ENCODE data around the gene MANBA.

The MANBA gene

GRCh38 chr4:102779204-102779603, 18.4 kb upstream of the MANBA start:
- Histone ChIP-seq H2BK5ac (ENCODE audit: low read depth, low read length, poor library complexity) (no peak overlapping the region), H3K4me2 (ENCODE audit: low read length) (no peak overlapping the region), H3K36me3 (ENCODE audit: control insufficient read depth in 1 of 2, insufficient read depth in 2 of 2, low read length in 2 of 2) (no peaks in the 10 kb centered on the region), H3K4ac (ENCODE audit: low read depth, low read length) (no peak overlapping the region), H2BK12ac (ENCODE audit: low read length) (no peak overlapping the region), H2BK120ac (ENCODE audit: insufficient read depth, low read length, poor library complexity) (no peak overlapping the region), H4K8ac (ENCODE audit: low read depth, low read length) (no peak overlapping the region), H3K23ac (ENCODE audit: low read length) (no peak overlapping the region), H3K9ac (ENCODE audit: low read length) (no peak overlapping the region), H3K79me1 (ENCODE audit: low read length) (no peaks in the 10 kb centered on the region), H3K18ac (ENCODE audit: low read length) (no peak overlapping the region), H3K4me3 (ENCODE audit: low read depth, low read length) (no peak overlapping the region), H3K9me3 (ENCODE audit: insufficient read depth, low read depth, low read length) (no peaks in the 10 kb centered on the region), H2AFZ (ENCODE audit: insufficient read depth, low read length, poor library complexity) (no peak overlapping the region), H4K12ac (ENCODE audit: low read depth, low read length) (no peak overlapping the region), H3K4me1 (ENCODE audit: control insufficient read depth in 1 of 2, insufficient read depth in 2 of 2, low read length in 2 of 2) (no peaks in the 10 kb centered on the region), H3K14ac (ENCODE audit: low read length) (no peak overlapping the region), H3K79me2 (ENCODE audit: control insufficient read depth, insufficient read depth, low read length, poor library complexity) (no peaks in the 10 kb centered on the region), H3K27ac (ENCODE audit: low read depth, low read length) (no peak overlapping the region), H3K27me3 (ENCODE audit: insufficient read depth, low read length) (no peaks in the 10 kb centered on the region), H2AK5ac (ENCODE audit: low read length) (no peak overlapping the region), H4K91ac (ENCODE audit: low read depth, low read length) (no peak overlapping the region)
- no peak for DNase-seq
- no CpG with 5 or more reads among the region's 4 CpGs for WGBS (ENCODE audit: extremely low coverage, insufficient coverage, insufficient read length)

GRCh38 chr4:102778720-102779119, 18.0 kb upstream of the MANBA start:
- H3K4ac ChIP-seq (ENCODE audit: low read depth, low read length), result no peak overlapping the region
- H3K4me1 ChIP-seq (ENCODE audit: control insufficient read depth in 1 of 2, insufficient read depth in 2 of 2, low read length in 2 of 2), result no peaks in the 10 kb centered on the region
- no peaks in the 10 kb centered on the region for H3K79me1 ChIP-seq (ENCODE audit: low read length)
- no peaks in the 10 kb centered on the region for H3K9me3 ChIP-seq (ENCODE audit: insufficient read depth, low read depth, low read length)
- no peaks in the 10 kb centered on the region for H3K36me3 ChIP-seq (ENCODE audit: control insufficient read depth in 1 of 2, insufficient read depth in 2 of 2, low read length in 2 of 2)
- no peak overlapping the region for H2BK5ac ChIP-seq (ENCODE audit: low read depth, low read length, poor library complexity)
- H4K8ac ChIP-seq (ENCODE audit: low read depth, low read length), result no peak overlapping the region
- no peak for DNase-seq
- H3K18ac ChIP-seq (ENCODE audit: low read length), result no peak overlapping the region
- WGBS (ENCODE audit: extremely low coverage, insufficient coverage, insufficient read length), result no CpG with 5 or more reads among the region's 7 CpGs
- no peaks in the 10 kb centered on the region for H3K79me2 ChIP-seq (ENCODE audit: control insufficient read depth, insufficient read depth, low read length, poor library complexity)
- no peak overlapping the region for H3K14ac ChIP-seq (ENCODE audit: low read length)
- no peak overlapping the region for H3K9ac ChIP-seq (ENCODE audit: low read length)
- H2BK120ac ChIP-seq (ENCODE audit: insufficient read depth, low read length, poor library complexity), result no peak overlapping the region
- peak overlapping the region; percentile 16 for H4K91ac ChIP-seq (ENCODE audit: low read depth, low read length)
- H3K27ac ChIP-seq (ENCODE audit: low read depth, low read length), result no peak overlapping the region
- no peak overlapping the region for H2BK12ac ChIP-seq (ENCODE audit: low read length)
- no peak overlapping the region for H2AFZ ChIP-seq (ENCODE audit: insufficient read depth, low read length, poor library complexity)
- H2AK5ac ChIP-seq (ENCODE audit: low read length), result no peak overlapping the region
- no peak overlapping the region for H3K4me3 ChIP-seq (ENCODE audit: low read depth, low read length)
- H3K23ac ChIP-seq (ENCODE audit: low read length), result no peak overlapping the region
- no peak overlapping the region for H4K12ac ChIP-seq (ENCODE audit: low read depth, low read length)
- no peaks in the 10 kb centered on the region for H3K27me3 ChIP-seq (ENCODE audit: insufficient read depth, low read length)
- H3K4me2 ChIP-seq (ENCODE audit: low read length), result no peak overlapping the region

DNA sequence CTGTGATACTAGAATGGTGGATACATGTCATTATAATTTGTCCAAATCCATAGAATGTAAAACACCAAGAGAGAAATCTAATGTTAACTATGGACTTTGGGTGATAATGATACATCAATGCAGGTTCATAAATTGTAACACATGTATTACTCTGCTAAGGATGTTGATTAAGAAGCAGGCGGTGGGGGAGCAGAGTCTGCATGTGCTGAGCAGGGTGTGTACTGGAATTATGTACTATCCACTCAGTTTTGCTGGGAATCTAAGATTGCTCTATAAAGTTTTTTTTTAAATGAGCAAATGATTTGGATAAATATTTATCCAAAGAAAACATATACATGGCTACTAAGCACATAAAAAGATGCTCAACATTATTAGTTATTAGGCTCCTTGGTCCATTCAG, 15.0 kb upstream of the MANBA start:
- Histone ChIP-seq H3K79me2 (ENCODE audit: control insufficient read depth, insufficient read depth, low read length, poor library complexity) (no peaks in the 10 kb centered on the region), H2AK5ac (ENCODE audit: low read length) (no peak overlapping the region), H3K9me3 (ENCODE audit: insufficient read depth, low read depth, low read length) (no peaks in the 10 kb centered on the region), H3K14ac (ENCODE audit: low read length) (no peak overlapping the region), H2AFZ (ENCODE audit: insufficient read depth, low read length, poor library complexity) (no peak overlapping the region), H3K4me1 (ENCODE audit: control insufficient read depth in 1 of 2, insufficient read depth in 2 of 2, low read length in 2 of 2) (no peaks in the 10 kb centered on the region), H3K4me3 (ENCODE audit: low read depth, low read length) (no peak overlapping the region), H3K23ac (ENCODE audit: low read length) (no peak overlapping the region), H4K8ac (ENCODE audit: low read depth, low read length) (no peak overlapping the region), H2BK120ac (ENCODE audit: insufficient read depth, low read length, poor library complexity) (no peak overlapping the region), H3K9ac (ENCODE audit: low read length) (no peak overlapping the region), H3K36me3 (ENCODE audit: control insufficient read depth in 1 of 2, insufficient read depth in 2 of 2, low read length in 2 of 2) (no peaks in the 10 kb centered on the region), H3K4me2 (ENCODE audit: low read length) (no peak overlapping the region), H3K18ac (ENCODE audit: low read length) (no peak overlapping the region), H3K4ac (ENCODE audit: low read depth, low read length) (no peak overlapping the region), H3K79me1 (ENCODE audit: low read length) (no peaks in the 10 kb centered on the region), H2BK5ac (ENCODE audit: low read depth, low read length, poor library complexity) (no peak overlapping the region), H3K27ac (ENCODE audit: low read depth, low read length) (no peak overlapping the region), H4K91ac (ENCODE audit: low read depth, low read length) (no peak overlapping the region), H4K12ac (ENCODE audit: low read depth, low read length) (no peak overlapping the region), H3K27me3 (ENCODE audit: insufficient read depth, low read length) (no peaks in the 10 kb centered on the region), H2BK12ac (ENCODE audit: low read length) (no peak overlapping the region)
- WGBS (ENCODE audit: extremely low coverage, insufficient coverage, insufficient read length), result no CpG with 5 or more reads among the region's 1 CpG
- DNase-seq, result no peak

DNA sequence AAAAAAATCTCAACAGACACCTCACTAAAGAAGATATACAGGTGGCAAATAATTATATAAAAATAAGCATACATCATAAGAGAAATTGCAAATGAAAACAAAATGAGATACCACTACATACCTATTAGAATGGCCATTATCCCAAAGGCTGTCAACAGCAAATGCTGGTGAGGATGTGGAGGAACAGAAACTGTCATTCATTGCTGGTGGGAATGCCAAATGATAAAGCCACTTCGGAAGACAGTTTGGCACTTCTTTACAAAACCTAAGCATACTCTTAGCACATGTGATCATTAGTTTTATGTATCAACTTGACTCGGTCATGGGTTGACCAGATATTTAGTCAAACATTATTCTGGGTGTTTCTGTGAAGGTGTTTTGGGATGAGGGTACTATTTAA, 13.5 kb upstream of the MANBA start:
- H3K4ac ChIP-seq (ENCODE audit: low read depth, low read length), result no peak overlapping the region
- H3K4me2 ChIP-seq (ENCODE audit: low read length), result no peak overlapping the region
- no peak overlapping the region for H2BK12ac ChIP-seq (ENCODE audit: low read length)
- no peak overlapping the region for H3K23ac ChIP-seq (ENCODE audit: low read length)
- H4K12ac ChIP-seq (ENCODE audit: low read depth, low read length), result no peak overlapping the region
- H2BK5ac ChIP-seq (ENCODE audit: low read depth, low read length, poor library complexity), result no peak overlapping the region
- H3K27ac ChIP-seq (ENCODE audit: low read depth, low read length), result no peak overlapping the region
- H2AK5ac ChIP-seq (ENCODE audit: low read length), result no peak overlapping the region
- no peak overlapping the region for H3K14ac ChIP-seq (ENCODE audit: low read length)
- H3K27me3 ChIP-seq (ENCODE audit: insufficient read depth, low read length), result no peaks in the 10 kb centered on the region
- no peaks in the 10 kb centered on the region for H3K79me1 ChIP-seq (ENCODE audit: low read length)
- no peak overlapping the region for H4K91ac ChIP-seq (ENCODE audit: low read depth, low read length)
- no peaks in the 10 kb centered on the region for H3K9me3 ChIP-seq (ENCODE audit: insufficient read depth, low read depth, low read length)
- WGBS (ENCODE audit: extremely low coverage, insufficient coverage, insufficient read length), result no CpG with 5 or more reads among the region's 2 CpGs
- no peak overlapping the region for H2AFZ ChIP-seq (ENCODE audit: insufficient read depth, low read length, poor library complexity)
- no peaks in the 10 kb centered on the region for H3K4me1 ChIP-seq (ENCODE audit: control insufficient read depth in 1 of 2, insufficient read depth in 2 of 2, low read length in 2 of 2)
- H3K4me3 ChIP-seq (ENCODE audit: low read depth, low read length), result no peak overlapping the region
- H3K18ac ChIP-seq (ENCODE audit: low read length), result no peak overlapping the region
- no peak for DNase-seq
- H3K9ac ChIP-seq (ENCODE audit: low read length), result no peak overlapping the region
- H3K79me2 ChIP-seq (ENCODE audit: control insufficient read depth, insufficient read depth, low read length, poor library complexity), result no peaks in the 10 kb centered on the region
- no peaks in the 10 kb centered on the region for H3K36me3 ChIP-seq (ENCODE audit: control insufficient read depth in 1 of 2, insufficient read depth in 2 of 2, low read length in 2 of 2)
- no peak overlapping the region for H2BK120ac ChIP-seq (ENCODE audit: insufficient read depth, low read length, poor library complexity)
- H4K8ac ChIP-seq (ENCODE audit: low read depth, low read length), result no peak overlapping the region

All from trophoblast cell (in vitro differentiated cells and primary cell).